Activated CD8-positive, alpha-beta memory T cell treated with anti-CD3 and anti-CD28 coated beads, Interleukin-2, amount 50 U/mL, for 24 hours (primary cell): ENCODE results near the gene PSMD4.
A peak's percentile ranks its signal among the peaks of the same experiment; 100 is the strongest.

Source experiments
- DNase-seq: peaks from one replicate; pipeline ENCODE4 v3.0.0-alpha.2; 2020; ENCODE audit errors: extremely low read depth

PSMD4 gene

GRCh38 chr1:151294742-151295462 lies 40.4 kb downstream of the PSMD4 start:
- DNase-seq: no peak

- no peak for DNase-seq
Measured at GRCh38 chr1:151309811-151310323, 55.3 kb downstream of the PSMD4 start.

GRCh38 chr1:151311011-151311410 lies 56.5 kb downstream of the PSMD4 start:
- no peak for DNase-seq

GRCh38 chr1:151311589-151312331 lies 57.2 kb downstream of the PSMD4 start:
- DNase-seq: peak; percentile 77

GRCh38 chr1:151312411-151312810 lies 57.9 kb downstream of the PSMD4 start:
- DNase-seq: no peak

- no peak for DNase-seq
Measured at GRCh38 chr1:151312826-151313225, 58.3 kb downstream of the PSMD4 start.

- DNase-seq: no peak
Measured at GRCh38 chr1:151313501-151313900, 59.0 kb downstream of the PSMD4 start.

- DNase-seq: no peak
Measured at GRCh38 chr1:151314137-151314875, 59.8 kb downstream of the PSMD4 start.

GRCh38 chr1:151315565-151316235 lies 61.2 kb downstream of the PSMD4 start:
- no peak for DNase-seq
